DND-41 (cell line): Measurements from ENCODE around the gene SRMS.

ENCODE experiments used
- ATAC-seq: fragments of 200-7000 bp; cut with Tn5 transposase; 3 replicates; pipeline ENCODE4 v1.9.1; 2021; ENCODE audit warnings: low read depth; ENCODE audit not compliant: insufficient read depth
- DNase-seq: peaks from one replicate; pipeline ENCODE4 v3.0.0-alpha.2; 2020
- H2AFZ ChIP-seq: 2 replicates; pipeline ENCODE4 v1.6.0; 2012; ENCODE audit warnings: low read depth, low read length
- H3K27ac ChIP-seq: 2 replicates; pipeline ENCODE4 v1.5.1; 2012; ENCODE audit warnings: low read length, inconsistent platforms
- H3K27me3 ChIP-seq: fragments of 200-600 bp; sonication (generic); 2 replicates; pipeline ENCODE4 v1.6.0; 2012; ENCODE audit warnings: low read length, mild to moderate bottlenecking, inconsistent platforms; ENCODE audit not compliant: insufficient read depth, poor library complexity
- H3K36me3 ChIP-seq: 2 replicates; pipeline ENCODE4 v1.5.1; 2012; ENCODE audit warnings: low read length, inconsistent platforms; ENCODE audit not compliant: insufficient read depth
- H3K4me1 ChIP-seq: 2 replicates; pipeline ENCODE4 v1.5.1; 2012; ENCODE audit warnings: mild to moderate bottlenecking, low read length; ENCODE audit not compliant: insufficient read depth
- H3K4me2 ChIP-seq: 2 replicates; pipeline ENCODE4 v1.6.0; 2012; ENCODE audit warnings: mild to moderate bottlenecking, moderate library complexity, low read length, inconsistent platforms; ENCODE audit not compliant: insufficient read depth
- H3K4me3 ChIP-seq, 2 experiments: fragments of 200-600 bp in 1 of 2; shearing (Covaris generic) in 1 of 2; 2 replicates each; pipeline ENCODE4 v1.5.1; 2012 to 2016; ENCODE audit warnings: inconsistent platforms in 2 of 2, low read length in 2 of 2, mild to moderate bottlenecking in 2 of 2, low read depth in 1 of 2, moderate library complexity in 1 of 2
- H3K79me2 ChIP-seq: 2 replicates; pipeline ENCODE4 v1.6.0; 2012; ENCODE audit warnings: low read length, inconsistent platforms; ENCODE audit not compliant: insufficient read depth
- H3K9ac ChIP-seq: 2 replicates; pipeline ENCODE4 v1.6.0; 2012; ENCODE audit warnings: low read depth, mild to moderate bottlenecking, inconsistent platforms, low read length, moderate library complexity
- H3K9me3 ChIP-seq: 2 replicates; pipeline ENCODE4 v1.5.1; 2012; ENCODE audit warnings: low read length, moderate library complexity, mild to moderate bottlenecking, inconsistent platforms; ENCODE audit not compliant: insufficient read depth, severe bottlenecking
- H4K20me1 ChIP-seq: 2 replicates; pipeline ENCODE4 v1.6.0; 2012; ENCODE audit warnings: low read length; ENCODE audit not compliant: insufficient read depth
- CTCF ChIP-seq: IDR thresholded peaks from 2 replicates; pipeline ENCODE4 v1.5.1; 2012; ENCODE audit warnings: borderline replicate concordance, low read length, moderate library complexity, mild to moderate bottlenecking; ENCODE audit not compliant: poor library complexity, severe bottlenecking; ENCODE audit errors: extremely low read depth
- EZH2 ChIP-seq: IDR thresholded peaks from 3 replicates; pipeline ENCODE4 v1.6.1; 2012; ENCODE audit warnings: borderline replicate concordance, low read depth, mild to moderate bottlenecking, moderate library complexity, low read length, inconsistent platforms; ENCODE audit not compliant: severe bottlenecking

The SRMS gene

DNA sequence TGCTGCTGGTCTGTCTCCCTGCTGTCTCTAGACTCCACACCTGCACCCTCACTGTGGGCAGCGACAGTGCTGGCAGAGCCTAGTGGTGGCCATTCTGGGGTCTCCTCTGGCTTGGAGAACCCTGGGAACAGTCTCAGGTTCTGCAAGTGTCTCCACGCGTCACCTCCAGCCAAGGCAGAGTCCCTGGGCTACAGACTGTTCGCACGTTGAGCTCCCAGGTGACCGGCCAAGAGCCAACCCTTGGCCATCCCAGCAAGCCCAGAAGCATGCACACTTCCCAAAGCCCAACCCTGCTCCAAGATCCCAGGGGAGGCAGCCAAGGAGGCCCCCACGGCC lies 53.5 kb downstream of the SRMS start:
- Histone ChIP-seq H2AFZ (no peak overlapping the region), H3K4me1 (peaks cover 9% of the 10 kb centered on the region), H3K79me2 (no peaks in the 10 kb centered on the region), H3K9me3 (no peaks in the 10 kb centered on the region), H3K27ac (no peak overlapping the region), H3K27me3 (no peaks in the 10 kb centered on the region), H3K4me2 (no peak overlapping the region), H4K20me1 (peaks cover 8% of the 10 kb centered on the region; the same call in 1 of the 2 replicates), H3K4me3 (no peak overlapping the region), H3K36me3 (no peaks in the 10 kb centered on the region), H3K9ac (no peak overlapping the region)
- ATAC-seq = no peak
- no peak for TF ChIP-seq CTCF
- no peak for TF ChIP-seq EZH2
- DNase-seq = no peak

DNA sequence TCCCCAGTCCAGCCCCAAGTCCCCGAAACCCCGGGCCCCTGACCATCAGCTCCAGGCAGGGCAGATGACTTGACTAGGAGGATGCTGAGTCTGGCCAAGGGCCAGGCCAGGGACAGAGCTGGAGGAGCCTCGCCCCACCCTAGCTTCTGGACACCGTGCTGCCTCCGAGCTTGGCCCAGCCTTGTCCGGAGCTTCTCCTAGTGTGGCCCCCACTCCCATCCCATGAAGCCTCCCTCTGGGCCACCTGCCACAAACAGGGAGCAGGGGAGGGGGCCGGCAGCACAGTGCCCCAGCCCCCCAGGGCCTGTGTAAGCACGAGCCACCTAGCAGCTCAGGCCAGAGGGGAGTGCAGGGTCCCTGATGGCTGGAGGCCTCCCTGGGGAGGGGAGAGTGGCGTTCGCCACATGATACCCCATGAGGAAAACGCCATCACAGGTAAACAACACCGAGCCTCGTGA lies 54.0 kb downstream of the SRMS start:
- no peak overlapping the region for H3K4me3 ChIP-seq
- no peaks in the 10 kb centered on the region for H3K27me3 ChIP-seq
- H3K79me2 ChIP-seq = no peaks in the 10 kb centered on the region
- H3K36me3 ChIP-seq = no peaks in the 10 kb centered on the region
- ATAC-seq (no peak), DNase-seq (no peak)
- no peak overlapping the region for H2AFZ ChIP-seq
- H3K27ac ChIP-seq = no peak overlapping the region
- TF ChIP-seq EZH2 (no peak), CTCF (no peak)
- peaks cover 9% of the 10 kb centered on the region for H3K4me1 ChIP-seq
- H3K4me2 ChIP-seq = no peak overlapping the region
- H3K9me3 ChIP-seq = no peaks in the 10 kb centered on the region
- peaks cover 8% of the 10 kb centered on the region; the same call in 1 of the 2 replicates for H4K20me1 ChIP-seq
- H3K9ac ChIP-seq = no peak overlapping the region

GRCh38 chr20:63492982-63493381 lies 54.6 kb downstream of the SRMS start:
- no peak for TF ChIP-seq CTCF
- no peak for TF ChIP-seq EZH2
- Histone ChIP-seq H3K27me3 (no peaks in the 10 kb centered on the region), H3K9me3 (no peaks in the 10 kb centered on the region), H3K9ac (no peak overlapping the region), H3K4me2 (no peak overlapping the region), H3K79me2 (no peaks in the 10 kb centered on the region), H3K4me1 (peaks cover 9% of the 10 kb centered on the region), H4K20me1 (peaks cover 8% of the 10 kb centered on the region; the same call in 1 of the 2 replicates), H3K27ac (no peak overlapping the region), H3K4me3 (no peak overlapping the region), H3K36me3 (no peaks in the 10 kb centered on the region), H2AFZ (no peak overlapping the region)
- DNase-seq (no peak), ATAC-seq (no peak)

- H3K36me3 ChIP-seq = no peaks in the 10 kb centered on the region
- H3K9me3 ChIP-seq = no peaks in the 10 kb centered on the region
- TF ChIP-seq EZH2 (no peak), CTCF (no peak)
- no peak overlapping the region for H2AFZ ChIP-seq
- H3K4me3 ChIP-seq = no peak overlapping the region
- H4K20me1 ChIP-seq = peaks cover 8% of the 10 kb centered on the region; the same call in 1 of the 2 replicates
- ATAC-seq (no peak), DNase-seq (no peak)
- H3K27me3 ChIP-seq = no peaks in the 10 kb centered on the region
- H3K4me1 ChIP-seq = peaks cover 9% of the 10 kb centered on the region
- H3K9ac ChIP-seq = no peak overlapping the region
- no peaks in the 10 kb centered on the region for H3K79me2 ChIP-seq
- H3K27ac ChIP-seq = no peak overlapping the region
- H3K4me2 ChIP-seq = no peak overlapping the region
Observed at GRCh38 chr20:63492518-63492917, 55.0 kb downstream of the SRMS start.
